ENCODE results near the gene CDCP2. TPM values are rescaled to one million over a fixed set of nuclear protein-coding genes. Genes with fewer than 3 reads are reported as not detected.

The CDCP2 gene
- total RNA-seq, 1 experiment from 2014 or later: not detected

DNA sequence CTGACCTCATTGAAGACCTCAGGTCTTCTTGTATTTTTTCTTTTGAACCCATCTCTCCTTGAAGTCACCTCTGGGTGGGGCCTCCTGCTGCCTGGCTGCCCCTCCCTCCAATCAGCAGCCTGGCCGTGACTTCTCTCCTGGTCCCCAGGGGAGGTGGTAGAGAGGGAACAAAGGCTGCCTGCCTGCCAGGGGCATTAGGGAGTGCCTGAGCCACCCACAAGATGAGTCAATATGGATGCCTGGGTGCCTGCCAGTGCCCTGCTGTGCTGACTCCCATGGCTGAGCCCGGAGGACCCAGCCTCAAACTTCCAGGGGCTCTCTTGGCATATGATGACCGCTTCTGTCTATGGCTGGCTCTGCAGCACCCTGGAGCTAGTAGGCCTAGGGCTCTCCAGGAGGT lies 5.3 kb upstream of the CDCP2 start:
- H3K9me2 ChIP-seq (replicated peaks; ENCODE audit: low read length): no peaks in the 10 kb centered on the region
- no peak overlapping the region for H3K4me2 ChIP-seq (ENCODE audit: low read length)
- no peak overlapping the region for H3K27ac ChIP-seq (ENCODE audit: low read length)
- H4K20me1 ChIP-seq (ENCODE audit: low read length): no peaks in the 10 kb centered on the region
- POLR2A ChIA-PET (ENCODE audit: unreplicated experiment): no interaction called here
- H2AFZ ChIP-seq (ENCODE audit: low read length): no peak overlapping the region
- intact Hi-C loops (cut with micrococcal nuclease): no loop called here
- CTCF ChIA-PET: interaction anchor here (0.6 kb wide), 1 partner anchor 331 kb away, joined by 10 read pairs; no protein-coding TSS in a partner anchor
- no peaks in the 10 kb centered on the region for H3K27me3 ChIP-seq (ENCODE audit: low read length)
- H3K36me3 ChIP-seq (ENCODE audit: low read depth, low read length): no peaks in the 10 kb centered on the region
- no peaks in the 10 kb centered on the region for H3F3A ChIP-seq (ENCODE audit: low read length, unreplicated experiment)
- H3K79me2 ChIP-seq (ENCODE audit: low read length): no peaks in the 10 kb centered on the region
- H3K4me1 ChIP-seq (ENCODE audit: insufficient read depth, low read length): peaks cover 12% of the 10 kb centered on the region
- H3K4me3 ChIP-seq (ENCODE audit: low read length): no peak overlapping the region
- DNase-seq: peak; percentile 82
- no peaks in the 10 kb centered on the region for H3K9me3 ChIP-seq (ENCODE audit: low read length)
- no peak overlapping the region for H3K9ac ChIP-seq (ENCODE audit: low read length)
- no peak for TF ChIP-seq EZH2phosphoT487 (IDR thresholded peaks at IDR 0.05; ENCODE audit: borderline replicate concordance, low read length)
- TF ChIP-seq, protein P1, sequence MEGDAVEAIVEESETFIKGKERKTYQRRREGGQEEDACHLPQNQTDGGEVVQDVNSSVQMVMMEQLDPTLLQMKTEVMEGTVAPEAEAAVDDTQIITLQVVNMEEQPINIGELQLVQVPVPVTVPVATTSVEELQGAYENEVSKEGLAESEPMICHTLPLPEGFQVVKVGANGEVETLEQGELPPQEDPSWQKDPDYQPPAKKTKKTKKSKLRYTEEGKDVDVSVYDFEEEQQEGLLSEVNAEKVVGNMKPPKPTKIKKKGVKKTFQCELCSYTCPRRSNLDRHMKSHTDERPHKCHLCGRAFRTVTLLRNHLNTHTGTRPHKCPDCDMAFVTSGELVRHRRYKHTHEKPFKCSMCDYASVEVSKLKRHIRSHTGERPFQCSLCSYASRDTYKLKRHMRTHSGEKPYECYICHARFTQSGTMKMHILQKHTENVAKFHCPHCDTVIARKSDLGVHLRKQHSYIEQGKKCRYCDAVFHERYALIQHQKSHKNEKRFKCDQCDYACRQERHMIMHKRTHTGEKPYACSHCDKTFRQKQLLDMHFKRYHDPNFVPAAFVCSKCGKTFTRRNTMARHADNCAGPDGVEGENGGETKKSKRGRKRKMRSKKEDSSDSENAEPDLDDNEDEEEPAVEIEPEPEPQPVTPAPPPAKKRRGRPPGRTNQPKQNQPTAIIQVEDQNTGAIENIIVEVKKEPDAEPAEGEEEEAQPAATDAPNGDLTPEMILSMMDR (conservative IDR thresholded peaks at IDR 0.05; ENCODE audit: low read depth, low read length): no peak
- no peak for TF ChIP-seq EZH2 (IDR thresholded peaks at IDR 0.05; ENCODE audit: low read length, unreplicated experiment)
- BruUV-seq (replicated peaks): no TSS peak
- ATAC-seq: peak; percentile 97

GRCh38 chr1:54157401-54157800 lies 4.6 kb upstream of the CDCP2 start:
- Histone ChIP-seq H3K9me2 (replicated peaks; ENCODE audit: low read length) (no peaks in the 10 kb centered on the region), H4K20me1 (ENCODE audit: low read length) (no peaks in the 10 kb centered on the region)
- TF ChIP-seq EZH2phosphoT487 (IDR thresholded peaks at IDR 0.05; ENCODE audit: borderline replicate concordance, low read length): no peak
- TF ChIP-seq, protein P1 (conservative IDR thresholded peaks at IDR 0.05; ENCODE audit: low read depth, low read length): no peak
- no peak for TF ChIP-seq EZH2 (IDR thresholded peaks at IDR 0.05; ENCODE audit: low read length, unreplicated experiment)

DNA sequence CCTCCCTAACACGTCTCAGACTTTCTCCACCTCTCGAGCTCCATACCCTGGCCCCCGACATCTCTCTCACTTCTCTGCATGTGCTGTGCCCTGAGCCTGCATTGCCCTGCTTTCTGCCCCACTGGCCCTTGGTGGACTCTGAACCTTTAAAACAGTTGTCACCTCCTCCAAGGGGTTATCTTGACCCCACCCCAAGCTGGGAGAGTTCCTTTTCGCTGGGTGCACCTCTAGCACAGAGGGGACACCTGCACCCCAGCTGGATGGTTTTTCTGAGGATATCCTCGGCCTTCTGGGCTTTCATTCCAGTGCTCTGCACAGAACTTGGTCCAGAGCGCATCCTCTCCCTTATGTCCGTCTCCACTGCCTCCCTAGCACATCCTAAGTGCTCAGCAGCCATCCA lies 4.2 kb upstream of the CDCP2 start:
- H3K27ac ChIP-seq (ENCODE audit: low read length): no peak overlapping the region
- BruUV-seq (replicated peaks): no TSS peak

More at GRCh38 chr1:54157401-54157800, 4.6 kb upstream of the CDCP2 start:
- BruUV-seq (replicated peaks): no TSS peak
- Histone ChIP-seq H3K27me3 (ENCODE audit: low read length) (no peaks in the 10 kb centered on the region), H3K36me3 (ENCODE audit: low read depth, low read length) (no peaks in the 10 kb centered on the region), H3K9me3 (ENCODE audit: low read length) (no peaks in the 10 kb centered on the region), H3F3A (ENCODE audit: low read length, unreplicated experiment) (no peaks in the 10 kb centered on the region), H3K9ac (ENCODE audit: low read length) (no peak overlapping the region), H2AFZ (ENCODE audit: low read length) (no peak overlapping the region), H3K4me2 (ENCODE audit: low read length) (no peak overlapping the region), H3K79me2 (ENCODE audit: low read length) (no peaks in the 10 kb centered on the region), H3K4me1 (ENCODE audit: insufficient read depth, low read length) (peaks cover 12% of the 10 kb centered on the region), H3K4me3 (ENCODE audit: low read length) (no peak overlapping the region), H3K27ac (ENCODE audit: low read length) (no peak overlapping the region)
- no peak for DNase-seq
- POLR2A ChIA-PET (ENCODE audit: unreplicated experiment): no interaction called here
- CTCF ChIA-PET: no interaction called here
- intact Hi-C loops (cut with micrococcal nuclease): no loop called here
- no peak for ATAC-seq

More for the DNA sequence above, 4.2 kb upstream of the CDCP2 start:
- no peaks in the 10 kb centered on the region for H3F3A ChIP-seq (ENCODE audit: low read length, unreplicated experiment)
- POLR2A ChIA-PET (ENCODE audit: unreplicated experiment): no interaction called here
- peaks cover 12% of the 10 kb centered on the region for H3K4me1 ChIP-seq (ENCODE audit: insufficient read depth, low read length)
- no peak overlapping the region for H2AFZ ChIP-seq (ENCODE audit: low read length)
- H3K4me3 ChIP-seq (ENCODE audit: low read length): no peak overlapping the region
- no peak overlapping the region for H3K4me2 ChIP-seq (ENCODE audit: low read length)
- H3K27me3 ChIP-seq (ENCODE audit: low read length): no peaks in the 10 kb centered on the region
- H3K9me3 ChIP-seq (ENCODE audit: low read length): no peaks in the 10 kb centered on the region
- ATAC-seq (no peak), DNase-seq (no peak)
- CTCF ChIA-PET: no interaction called here
- TF ChIP-seq, protein P1 (conservative IDR thresholded peaks at IDR 0.05; ENCODE audit: low read depth, low read length): no peak
- no peak for TF ChIP-seq EZH2phosphoT487 (IDR thresholded peaks at IDR 0.05; ENCODE audit: borderline replicate concordance, low read length)
- TF ChIP-seq EZH2 (IDR thresholded peaks at IDR 0.05; ENCODE audit: low read length, unreplicated experiment): no peak
- H3K9ac ChIP-seq (ENCODE audit: low read length): no peak overlapping the region
- no peaks in the 10 kb centered on the region for H3K79me2 ChIP-seq (ENCODE audit: low read length)
- H3K9me2 ChIP-seq (replicated peaks; ENCODE audit: low read length): no peaks in the 10 kb centered on the region
- intact Hi-C loops (cut with micrococcal nuclease): no loop called here
- H4K20me1 ChIP-seq (ENCODE audit: low read length): no peaks in the 10 kb centered on the region
- no peaks in the 10 kb centered on the region for H3K36me3 ChIP-seq (ENCODE audit: low read depth, low read length)

All from PC-3 (cell line).